SK-N-SH treated with all-trans-retinoic acid at 6 μM for 48 hours (cell line): ENCODE data around the gene C1orf159.

ENCODE experiments used
- ATAC-seq: fragments of 200-7000 bp; cut with Tn5 transposase; 3 replicates; pipeline ENCODE4 v1.9.1; 2020; ENCODE audit warnings: mild to moderate bottlenecking, moderate library complexity
- ARNTL ChIP-seq: fragments of 450-650 bp; formaldehyde crosslinking; IDR thresholded peaks from 2 replicates; pipeline ENCODE4 v1.5.0; 2020; ENCODE audit warnings: low read depth, mild to moderate bottlenecking, moderate library complexity, borderline replicate concordance
- BACH2 ChIP-seq: fragments of 250-450 bp; sonication (Bioruptor Pico); IDR thresholded peaks from 2 replicates; pipeline ENCODE4 v1.9.0; 2021; ENCODE audit warnings: mild to moderate bottlenecking, borderline replicate concordance
- CSDC2 ChIP-seq: fragments of 250-450 bp; sonication (Bioruptor Pico); IDR thresholded peaks from 2 replicates; pipeline ENCODE4 v1.5.0; 2020; ENCODE audit warnings: mild to moderate bottlenecking, moderate library complexity
- ISL1 ChIP-seq: fragments of 250-450 bp; sonication (Bioruptor Pico); IDR thresholded peaks from 2 replicates; pipeline ENCODE4 v2.1.2; 2022; ENCODE audit warnings: mild to moderate bottlenecking, moderate library complexity
- PPARA ChIP-seq: fragments of 250-450 bp; sonication (Bioruptor Pico); IDR thresholded peaks from 2 replicates; pipeline ENCODE4 v1.5.0; 2020; ENCODE audit warnings: mild to moderate bottlenecking, borderline replicate concordance
- SNAI2 ChIP-seq: fragments of 250-450 bp; sonication (Bioruptor Pico); IDR thresholded peaks from 2 replicates; pipeline ENCODE4 v1.5.0; 2020; ENCODE audit warnings: mild to moderate bottlenecking, moderate library complexity
- TCF4 ChIP-seq: fragments of 250-450 bp; sonication (Bioruptor Pico); IDR thresholded peaks from 2 replicates; pipeline ENCODE4 v1.8.0; 2021; ENCODE audit warnings: mild to moderate bottlenecking, moderate library complexity, borderline replicate concordance
- ZC3H10 ChIP-seq: fragments of 250-450 bp; sonication (Bioruptor Pico); IDR thresholded peaks from 2 replicates; pipeline ENCODE4 v1.5.1; 2021; ENCODE audit warnings: mild to moderate bottlenecking, moderate library complexity
- ZFP3 ChIP-seq: fragments of 250-450 bp; sonication (Bioruptor Pico); IDR thresholded peaks from 2 replicates; pipeline ENCODE4 v1.5.0; 2020; ENCODE audit warnings: mild to moderate bottlenecking, moderate library complexity
- ZFP30 ChIP-seq: fragments of 450-650 bp; formaldehyde crosslinking; IDR thresholded peaks from 2 replicates; pipeline ENCODE4 v1.5.0; 2022; ENCODE audit warnings: mild to moderate bottlenecking, moderate library complexity
- ZNF565 ChIP-seq: fragments of 450-650 bp; formaldehyde crosslinking; conservative IDR thresholded peaks from 2 replicates; pipeline ENCODE4 v1.5.0; 2020; ENCODE audit warnings: low read depth, mild to moderate bottlenecking, moderate library complexity
- ZNF8 ChIP-seq: fragments of 450-650 bp; formaldehyde crosslinking; IDR thresholded peaks from 2 replicates; pipeline ENCODE4 v1.5.0; 2020; ENCODE audit warnings: mild to moderate bottlenecking, moderate library complexity
- TF ChIP-seq, protein P1 (sequence below): fragments of 250-450 bp; sonication (Bioruptor Pico); IDR thresholded peaks from 2 replicates; pipeline ENCODE4 v1.8.0; 2020; ENCODE audit warnings: mild to moderate bottlenecking, moderate library complexity, borderline replicate concordance
- TF ChIP-seq, protein P2 (sequence below): fragments of 250-450 bp; sonication (Bioruptor Pico); IDR thresholded peaks from 2 replicates; pipeline ENCODE4 v1.8.0; 2021; ENCODE audit warnings: low read depth, mild to moderate bottlenecking, moderate library complexity, borderline replicate concordance
- TF ChIP-seq, protein P3 (sequence below): fragments of 250-450 bp; sonication (Bioruptor Pico); IDR thresholded peaks from 2 replicates; pipeline ENCODE4 v1.5.0; 2020; ENCODE audit warnings: mild to moderate bottlenecking, moderate library complexity
- TF ChIP-seq, protein P4 (sequence below): fragments of 250-450 bp; sonication (Bioruptor Pico); IDR thresholded peaks from 2 replicates; pipeline ENCODE4 v1.5.1; 2021; ENCODE audit warnings: mild to moderate bottlenecking, moderate library complexity

The C1orf159 gene

DNA sequence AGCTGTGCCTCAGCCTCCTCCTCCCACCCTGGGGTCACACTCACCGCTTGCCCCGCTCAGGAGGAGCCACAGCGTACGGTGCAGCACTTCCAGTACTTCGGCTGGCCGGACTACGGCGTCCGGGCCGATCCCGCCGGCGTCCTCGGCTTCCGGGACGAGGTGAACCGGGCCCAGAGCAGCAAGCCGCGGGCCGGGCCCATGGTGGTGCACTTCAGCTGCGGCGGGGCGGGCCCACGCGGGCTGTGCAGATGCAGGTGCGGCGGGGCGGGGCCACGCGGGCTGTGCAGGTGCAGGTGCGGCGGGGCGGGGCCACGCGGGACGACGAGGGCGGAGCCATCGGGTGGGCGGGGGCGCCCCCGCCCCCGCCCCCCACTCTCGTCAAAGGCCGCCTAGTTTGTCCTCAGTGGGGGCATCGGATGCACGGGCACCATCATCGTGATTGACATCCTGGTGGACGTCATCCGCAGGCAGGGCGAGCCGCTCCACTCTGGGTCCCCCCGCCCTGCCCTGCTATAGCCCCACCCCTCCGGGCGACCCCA is 47.3 kb downstream of the C1orf159 start:
- TF ChIP-seq, protein P1, sequence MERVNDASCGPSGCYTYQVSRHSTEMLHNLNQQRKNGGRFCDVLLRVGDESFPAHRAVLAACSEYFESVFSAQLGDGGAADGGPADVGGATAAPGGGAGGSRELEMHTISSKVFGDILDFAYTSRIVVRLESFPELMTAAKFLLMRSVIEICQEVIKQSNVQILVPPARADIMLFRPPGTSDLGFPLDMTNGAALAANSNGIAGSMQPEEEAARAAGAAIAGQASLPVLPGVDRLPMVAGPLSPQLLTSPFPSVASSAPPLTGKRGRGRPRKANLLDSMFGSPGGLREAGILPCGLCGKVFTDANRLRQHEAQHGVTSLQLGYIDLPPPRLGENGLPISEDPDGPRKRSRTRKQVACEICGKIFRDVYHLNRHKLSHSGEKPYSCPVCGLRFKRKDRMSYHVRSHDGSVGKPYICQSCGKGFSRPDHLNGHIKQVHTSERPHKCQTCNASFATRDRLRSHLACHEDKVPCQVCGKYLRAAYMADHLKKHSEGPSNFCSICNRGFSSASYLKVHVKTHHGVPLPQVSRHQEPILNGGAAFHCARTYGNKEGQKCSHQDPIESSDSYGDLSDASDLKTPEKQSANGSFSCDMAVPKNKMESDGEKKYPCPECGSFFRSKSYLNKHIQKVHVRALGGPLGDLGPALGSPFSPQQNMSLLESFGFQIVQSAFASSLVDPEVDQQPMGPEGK, result no peak
- TF ChIP-seq ZNF565 (CRISPR knock-in tag) (no peak), ISL1 (CRISPR knock-in tag) (no peak), ZC3H10 (CRISPR knock-in tag) (no peak), ARNTL (CRISPR knock-in tag) (no peak), BACH2 (CRISPR knock-in tag) (no peak), TCF4 (CRISPR knock-in tag) (no peak)
- TF ChIP-seq, protein P2, sequence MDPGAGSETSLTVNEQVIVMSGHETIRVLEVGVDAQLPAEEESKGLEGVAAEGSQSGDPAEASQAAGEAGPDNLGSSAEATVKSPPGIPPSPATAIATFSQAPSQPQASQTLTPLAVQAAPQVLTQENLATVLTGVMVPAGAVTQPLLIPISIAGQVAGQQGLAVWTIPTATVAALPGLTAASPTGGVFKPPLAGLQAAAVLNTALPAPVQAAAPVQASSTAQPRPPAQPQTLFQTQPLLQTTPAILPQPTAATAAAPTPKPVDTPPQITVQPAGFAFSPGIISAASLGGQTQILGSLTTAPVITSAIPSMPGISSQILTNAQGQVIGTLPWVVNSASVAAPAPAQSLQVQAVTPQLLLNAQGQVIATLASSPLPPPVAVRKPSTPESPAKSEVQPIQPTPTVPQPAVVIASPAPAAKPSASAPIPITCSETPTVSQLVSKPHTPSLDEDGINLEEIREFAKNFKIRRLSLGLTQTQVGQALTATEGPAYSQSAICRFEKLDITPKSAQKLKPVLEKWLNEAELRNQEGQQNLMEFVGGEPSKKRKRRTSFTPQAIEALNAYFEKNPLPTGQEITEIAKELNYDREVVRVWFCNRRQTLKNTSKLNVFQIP (CRISPR knock-in tag), result no peak
- TF ChIP-seq, protein P3, sequence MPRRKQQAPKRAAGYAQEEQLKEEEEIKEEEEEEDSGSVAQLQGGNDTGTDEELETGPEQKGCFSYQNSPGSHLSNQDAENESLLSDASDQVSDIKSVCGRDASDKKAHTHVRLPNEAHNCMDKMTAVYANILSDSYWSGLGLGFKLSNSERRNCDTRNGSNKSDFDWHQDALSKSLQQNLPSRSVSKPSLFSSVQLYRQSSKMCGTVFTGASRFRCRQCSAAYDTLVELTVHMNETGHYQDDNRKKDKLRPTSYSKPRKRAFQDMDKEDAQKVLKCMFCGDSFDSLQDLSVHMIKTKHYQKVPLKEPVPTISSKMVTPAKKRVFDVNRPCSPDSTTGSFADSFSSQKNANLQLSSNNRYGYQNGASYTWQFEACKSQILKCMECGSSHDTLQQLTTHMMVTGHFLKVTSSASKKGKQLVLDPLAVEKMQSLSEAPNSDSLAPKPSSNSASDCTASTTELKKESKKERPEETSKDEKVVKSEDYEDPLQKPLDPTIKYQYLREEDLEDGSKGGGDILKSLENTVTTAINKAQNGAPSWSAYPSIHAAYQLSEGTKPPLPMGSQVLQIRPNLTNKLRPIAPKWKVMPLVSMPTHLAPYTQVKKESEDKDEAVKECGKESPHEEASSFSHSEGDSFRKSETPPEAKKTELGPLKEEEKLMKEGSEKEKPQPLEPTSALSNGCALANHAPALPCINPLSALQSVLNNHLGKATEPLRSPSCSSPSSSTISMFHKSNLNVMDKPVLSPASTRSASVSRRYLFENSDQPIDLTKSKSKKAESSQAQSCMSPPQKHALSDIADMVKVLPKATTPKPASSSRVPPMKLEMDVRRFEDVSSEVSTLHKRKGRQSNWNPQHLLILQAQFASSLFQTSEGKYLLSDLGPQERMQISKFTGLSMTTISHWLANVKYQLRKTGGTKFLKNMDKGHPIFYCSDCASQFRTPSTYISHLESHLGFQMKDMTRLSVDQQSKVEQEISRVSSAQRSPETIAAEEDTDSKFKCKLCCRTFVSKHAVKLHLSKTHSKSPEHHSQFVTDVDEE, result no peak
- TF ChIP-seq, protein P4, sequence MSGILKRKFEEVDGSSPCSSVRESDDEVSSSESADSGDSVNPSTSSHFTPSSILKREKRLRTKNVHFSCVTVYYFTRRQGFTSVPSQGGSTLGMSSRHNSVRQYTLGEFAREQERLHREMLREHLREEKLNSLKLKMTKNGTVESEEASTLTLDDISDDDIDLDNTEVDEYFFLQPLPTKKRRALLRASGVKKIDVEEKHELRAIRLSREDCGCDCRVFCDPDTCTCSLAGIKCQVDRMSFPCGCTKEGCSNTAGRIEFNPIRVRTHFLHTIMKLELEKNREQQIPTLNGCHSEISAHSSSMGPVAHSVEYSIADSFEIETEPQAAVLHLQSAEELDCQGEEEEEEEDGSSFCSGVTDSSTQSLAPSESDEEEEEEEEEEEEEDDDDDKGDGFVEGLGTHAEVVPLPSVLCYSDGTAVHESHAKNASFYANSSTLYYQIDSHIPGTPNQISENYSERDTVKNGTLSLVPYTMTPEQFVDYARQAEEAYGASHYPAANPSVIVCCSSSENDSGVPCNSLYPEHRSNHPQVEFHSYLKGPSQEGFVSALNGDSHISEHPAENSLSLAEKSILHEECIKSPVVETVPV (CRISPR knock-in tag), result no peak
- ATAC-seq, result no peak

DNA sequence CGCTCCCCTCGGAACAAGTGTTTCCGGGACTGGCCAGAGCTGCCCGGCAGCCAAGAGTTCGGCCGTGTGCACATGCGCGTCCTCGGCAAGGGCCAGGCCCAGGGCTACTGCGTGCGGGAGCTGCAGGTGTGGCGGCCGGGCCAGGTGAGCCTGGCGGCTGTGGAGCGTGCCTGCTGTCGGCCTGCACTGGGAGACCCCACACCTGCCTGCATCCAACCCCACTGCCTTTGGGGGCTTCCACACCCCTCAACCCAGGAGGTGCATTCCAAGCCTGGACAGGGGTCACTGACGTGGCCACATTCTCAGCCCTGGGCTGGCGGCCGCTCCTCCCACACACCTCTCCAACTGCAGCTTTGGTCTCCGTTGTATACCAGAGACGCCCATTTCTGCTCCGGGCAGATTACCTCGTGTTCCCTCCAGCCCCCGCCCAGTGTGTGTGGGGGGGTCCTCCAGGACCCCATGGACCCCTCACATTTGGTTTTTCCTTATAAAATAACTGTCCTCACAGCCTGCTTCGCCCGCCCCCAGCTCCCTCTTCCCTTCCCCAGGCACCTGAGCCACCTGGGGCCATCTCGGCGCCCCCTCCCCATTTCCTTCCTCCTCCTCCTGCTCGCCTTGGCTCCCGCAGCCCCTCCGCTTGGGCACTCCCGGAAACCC is 47.9 kb downstream of the C1orf159 start:
- no peak for ATAC-seq
- no peak for TF ChIP-seq TCF4 (CRISPR knock-in tag)
- no peak for TF ChIP-seq ZNF8 (CRISPR knock-in tag)
- TF ChIP-seq CSDC2 (CRISPR knock-in tag), result no peak
- TF ChIP-seq, protein P3, result no peak
- TF ChIP-seq ZFP3 (CRISPR knock-in tag), result no peak
- no peak for TF ChIP-seq ZFP30
- no peak for TF ChIP-seq SNAI2 (CRISPR knock-in tag)
- TF ChIP-seq PPARA (CRISPR knock-in tag), result no peak
- TF ChIP-seq ISL1 (CRISPR knock-in tag), result no peak
- TF ChIP-seq, protein P2 (CRISPR knock-in tag), result no peak
- TF ChIP-seq, all 23 proteins: peak for 0
